MV-4-11 (cell line): ENCODE measurements around the gene IMMP2L.
A peak's percentile ranks its signal among the peaks of the same experiment; 100 is the strongest.

Experiments used
- DNase-seq: peaks from one replicate; lab custom pipeline; 2025; lab: John Stamatoyannopoulos, UW

The IMMP2L gene

GRCh38 chr7:111147708-111148533, 414.4 kb downstream of the IMMP2L start:
- no peak for DNase-seq

DNA sequence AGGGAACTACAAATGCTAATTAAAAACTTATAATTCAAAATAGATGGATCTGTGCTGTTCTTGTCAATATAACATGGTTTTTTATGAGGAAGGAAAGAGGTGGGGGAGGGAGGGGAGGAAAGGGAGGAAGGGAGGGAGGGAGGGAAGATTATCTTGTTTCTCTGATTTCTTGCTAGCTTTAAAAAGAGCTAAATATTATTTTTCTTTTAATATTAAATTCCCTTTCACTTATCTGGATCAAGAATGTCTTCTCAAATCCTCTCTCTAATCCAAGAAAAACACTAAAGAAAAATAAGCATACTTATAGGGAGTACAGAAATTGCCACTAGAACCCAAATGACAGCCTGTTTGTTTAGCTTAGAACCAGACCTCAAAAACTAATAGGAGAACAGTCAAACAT, 416.2 kb downstream of the IMMP2L start:
- no peak for DNase-seq

DNA sequence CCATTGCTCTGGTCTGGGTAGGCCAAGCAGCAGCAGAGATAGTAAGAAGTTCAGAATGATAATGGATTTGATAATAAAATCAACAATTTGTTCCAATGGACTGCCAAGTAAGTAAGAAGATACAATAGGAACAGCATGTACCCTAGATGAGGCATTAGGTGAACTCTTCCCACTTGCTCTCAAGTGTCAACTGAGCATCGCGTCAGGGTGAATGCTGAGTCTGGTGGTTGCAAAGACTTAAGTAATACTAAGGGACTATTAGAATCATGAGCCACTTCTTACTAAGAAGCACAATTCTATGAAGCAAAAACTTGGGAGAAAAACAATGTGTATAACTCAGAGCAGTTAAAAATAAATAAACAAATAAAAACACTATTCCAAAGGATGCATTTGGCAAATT, 416.8 kb downstream of the IMMP2L start:
- DNase-seq = no peak

- no peak for DNase-seq
Measured at GRCh38 chr7:111140091-111140865, 422.0 kb downstream of the IMMP2L start.

- no peak for DNase-seq
Measured at GRCh38 chr7:111138586-111138985, 423.7 kb downstream of the IMMP2L start.

- peak; percentile 84 for DNase-seq
Measured at GRCh38 chr7:111138193-111138569, 424.1 kb downstream of the IMMP2L start.

GRCh38 chr7:111137296-111138192, 424.7 kb downstream of the IMMP2L start:
- DNase-seq = peak; percentile 38

DNA sequence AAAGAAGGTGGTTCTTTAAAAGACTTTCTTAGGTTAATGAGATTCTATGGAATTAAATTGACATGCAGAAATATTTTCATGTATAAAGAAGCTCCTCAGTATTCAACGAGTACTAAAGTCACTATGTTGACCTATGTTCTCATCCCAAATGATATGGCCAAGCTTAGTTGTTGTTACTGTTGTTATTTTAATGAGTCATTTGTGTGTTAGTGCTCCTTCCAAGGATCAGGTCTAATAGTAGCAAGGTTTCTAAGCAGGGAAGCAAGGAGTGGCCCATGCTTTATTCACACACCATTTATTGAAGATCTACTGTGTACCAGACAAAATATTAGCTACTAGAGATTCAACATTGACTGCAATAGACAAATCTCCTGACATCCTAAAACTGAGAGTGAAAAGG, 429.5 kb downstream of the IMMP2L start:
- DNase-seq = no peak

GRCh38 chr7:111129435-111129834, 432.9 kb downstream of the IMMP2L start:
- DNase-seq = no peak

DNA sequence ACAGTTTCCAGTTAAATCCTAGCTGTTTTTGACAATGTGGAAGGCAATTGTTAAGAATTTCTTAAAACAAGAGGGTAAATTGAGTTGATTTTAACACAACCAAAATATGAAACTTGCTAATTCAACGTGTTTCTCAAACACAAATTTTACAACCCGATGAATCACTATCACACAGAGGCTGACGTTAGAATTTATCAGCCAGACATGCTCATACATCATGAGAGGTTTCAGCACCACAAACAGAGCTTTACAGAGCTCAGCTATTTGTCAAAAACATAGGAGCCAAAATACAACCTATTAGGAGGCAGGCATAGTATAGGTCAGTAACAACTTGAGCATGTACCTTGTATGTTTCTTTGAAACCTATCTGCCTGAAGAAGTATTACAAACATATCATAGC, 435.3 kb downstream of the IMMP2L start:
- DNase-seq = no peak

DNA sequence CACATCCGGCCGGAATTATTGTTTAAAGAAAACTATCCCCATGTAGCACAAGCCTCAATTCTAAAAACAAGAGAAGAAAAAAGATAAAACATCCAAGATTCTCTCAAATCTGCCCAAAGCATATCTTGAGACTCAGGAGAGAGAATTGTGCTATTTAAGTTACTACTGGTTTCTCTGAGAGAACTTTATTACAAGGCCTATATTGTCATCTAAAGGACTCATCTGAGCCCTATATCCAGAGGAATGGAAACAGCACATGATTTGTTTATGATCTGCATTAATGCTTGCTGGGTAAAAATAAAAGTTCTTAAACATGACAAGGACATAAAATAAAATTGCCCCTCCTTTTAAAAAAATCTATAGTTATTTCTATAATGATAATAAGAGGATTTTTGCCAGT, 446.3 kb downstream of the IMMP2L start:
- DNase-seq = no peak

- DNase-seq = no peak
Measured at GRCh38 chr7:111113263-111114017, 448.9 kb downstream of the IMMP2L start.

GRCh38 chr7:111112439-111112838, 449.9 kb downstream of the IMMP2L start:
- no peak for DNase-seq

- DNase-seq = no peak
Measured at GRCh38 chr7:111108496-111108895, 453.8 kb downstream of the IMMP2L start.

DNA sequence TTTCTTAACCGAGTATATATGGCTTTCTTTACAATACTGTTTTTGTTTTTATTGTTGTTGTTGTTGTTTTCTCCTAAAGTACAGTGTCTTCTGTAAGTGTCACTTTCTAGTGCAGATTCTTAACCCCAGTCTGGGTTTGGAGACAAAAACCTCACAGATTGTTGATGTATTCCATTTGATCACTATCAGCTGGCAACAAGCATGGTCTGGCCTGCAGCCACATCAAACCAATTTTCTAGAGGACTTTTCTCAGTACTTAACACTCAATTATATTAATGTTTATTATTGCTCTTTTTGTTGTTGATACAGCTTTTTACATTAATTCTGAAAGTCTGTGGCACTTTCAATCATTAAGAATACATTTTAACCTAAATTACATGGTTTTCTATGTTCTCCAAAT, 454.3 kb downstream of the IMMP2L start:
- no peak for DNase-seq

- no peak for DNase-seq
Measured at GRCh38 chr7:111107579-111107978, 454.7 kb downstream of the IMMP2L start.

GRCh38 chr7:111105269-111105668, 457.0 kb downstream of the IMMP2L start:
- DNase-seq = no peak

DNA sequence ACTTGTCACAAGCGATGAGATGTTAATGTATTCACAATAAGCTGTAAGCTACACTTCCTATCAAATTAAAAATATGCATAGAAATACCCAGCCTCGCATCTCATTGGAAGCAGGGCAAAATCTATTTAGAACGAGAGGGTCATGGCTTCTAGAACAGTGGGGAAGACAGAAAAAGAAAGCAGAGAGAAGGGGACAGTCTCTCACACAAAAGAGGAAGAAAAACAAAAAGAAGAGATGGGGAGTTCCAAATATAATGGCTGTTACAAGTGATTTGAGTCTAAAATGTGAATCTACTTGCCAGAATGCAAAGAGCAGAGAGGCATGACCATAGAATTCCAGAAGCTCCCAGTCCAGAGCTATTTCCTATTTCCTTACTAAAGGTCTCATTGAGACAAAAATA, 457.6 kb downstream of the IMMP2L start:
- DNase-seq = no peak

DNA sequence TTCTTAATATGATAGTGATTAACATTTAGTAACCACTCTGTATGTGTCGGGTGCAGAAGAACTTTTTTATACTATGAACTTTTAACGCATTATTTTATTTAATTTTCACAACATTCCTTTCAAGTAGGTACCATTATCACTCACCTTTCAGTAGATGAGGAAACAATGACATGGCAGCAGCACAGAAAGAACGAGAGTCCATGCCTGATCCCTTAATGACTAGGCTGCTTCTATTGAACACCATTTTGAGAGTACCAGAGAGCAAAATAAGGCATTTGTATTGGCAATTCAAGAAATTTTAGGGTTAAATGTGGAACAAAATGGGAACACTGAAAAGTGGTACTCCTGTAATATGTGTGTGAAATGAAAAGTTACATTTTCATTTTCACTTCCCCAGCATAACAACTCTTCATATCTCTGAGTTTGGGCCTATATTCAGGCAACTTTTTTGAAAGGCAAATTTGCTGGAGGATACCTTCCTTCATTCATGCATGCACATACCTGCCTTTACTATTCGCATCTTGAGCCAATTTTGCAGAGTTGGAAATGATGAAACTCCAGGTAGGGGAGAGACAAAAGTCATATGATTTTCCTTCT, 458.5 kb downstream of the IMMP2L start:
- peak; percentile 19 for DNase-seq

DNA sequence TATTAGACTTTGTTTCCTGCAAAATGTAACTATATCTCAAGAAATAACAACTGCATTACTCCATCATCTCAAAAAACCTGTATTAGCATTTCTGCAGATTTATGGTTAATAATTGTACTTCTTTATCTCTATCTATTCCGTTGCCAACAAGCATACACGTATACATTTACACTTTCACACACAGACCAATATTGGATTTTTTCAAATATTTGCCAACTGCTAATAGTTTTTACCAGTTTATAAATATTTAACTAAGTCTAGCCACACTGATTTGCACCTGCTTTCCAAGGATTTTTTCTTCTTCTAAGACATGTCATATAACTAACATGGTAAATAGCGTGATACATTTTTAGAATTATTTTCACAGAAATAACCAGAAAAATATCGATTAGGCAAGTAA, 459.2 kb downstream of the IMMP2L start:
- DNase-seq = no peak
